Right atrium auricular region (tissue), 2 donors: ENCODE data around the gene GALNT4. TPM values are rescaled to one million over a fixed set of nuclear protein-coding genes. Genes with fewer than 3 reads are reported as not detected.

ENCODE experiments used
- DNase-seq: peaks from one replicate; pipeline ENCODE4 v3.0.0-alpha.2; 2019; ENCODE audit warnings: low spot score
- H3K27ac ChIP-seq, 2 donors: fragments of 200-600 bp; sonication (generic); 1 replicate in 1 of 2; 2 replicates in 1 of 2; pipeline ENCODE4 v1.5.1; 2016 to 2019
- H3K27me3 ChIP-seq, 2 donors: fragments of 200-600 bp; sonication (generic); one replicate each; pipeline versions ENCODE4 v1.5.1 to v1.6.0; 2017 to 2019
- H3K36me3 ChIP-seq: fragments of 200-600 bp; sonication (generic); one replicate; pipeline ENCODE4 v1.5.1; 2016
- H3K4me1 ChIP-seq, 2 donors: fragments of 200-600 bp; sonication (generic); one replicate each; pipeline versions ENCODE4 v1.5.1 to v1.6.0; 2017 to 2019
- H3K4me3 ChIP-seq, 2 donors: fragments of 200-600 bp; sonication (generic); 1 replicate in 1 of 2; 2 replicates in 1 of 2; pipeline ENCODE4 v1.5.1; 2017 to 2019; ENCODE audit warnings: mild to moderate bottlenecking in 1 of 2, moderate library complexity in 1 of 2
- H3K9me3 ChIP-seq, 2 donors: fragments of 200-600 bp; sonication (generic); one replicate each; pipeline ENCODE4 v1.5.1; 2019
- total RNA-seq, 2 donors: library from RNA; depleted of rRNA; stranded (reverse); fragments of >200 nt; gene quantifications; one replicate each; pipeline ENCODE4 v1.1.0, GENCODE V29; 2016
- TF ChIP-seq, protein P1 (sequence below), 2 donors: fragments of 200-600 bp; sonication (generic); IDR thresholded peaks; one replicate each; pipeline ENCODE4 v1.5.1; 2019; ENCODE audit warnings: antibody characterized with exemption in 2 of 2

Gene GALNT4
- total RNA-seq, 2 donors from 2014 or later: 3.8 to 4.7 TPM

DNA sequence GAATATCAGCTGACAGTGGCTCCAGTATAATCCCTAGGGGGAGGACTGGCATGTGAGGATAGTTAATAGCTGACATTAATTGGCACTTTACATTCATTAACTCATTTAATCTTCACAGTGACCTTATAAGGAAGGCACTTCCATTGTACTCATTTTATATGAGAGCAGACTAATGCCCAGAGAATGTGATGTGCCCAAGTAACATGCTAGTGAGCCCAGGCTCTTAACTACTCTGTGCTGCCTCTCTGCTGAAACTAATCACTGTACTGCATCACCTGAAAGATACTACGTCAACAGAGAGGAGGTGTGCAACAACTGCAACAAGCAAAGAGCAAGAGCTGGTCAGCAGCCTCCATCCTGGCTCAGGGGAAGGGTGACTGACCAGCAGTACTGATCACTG is 40.1 kb downstream of the GALNT4 start:
- H3K4me1 ChIP-seq: peaks cover 0 to 7% of the 10 kb centered on the region in 2 donors
- no peak overlapping the region for H3K4me3 ChIP-seq
- H3K36me3 ChIP-seq: no peaks in the 10 kb centered on the region
- no peak overlapping the region for H3K27ac ChIP-seq
- no peaks in the 10 kb centered on the region for H3K9me3 ChIP-seq
- no peak for DNase-seq
- TF ChIP-seq, protein P1, sequence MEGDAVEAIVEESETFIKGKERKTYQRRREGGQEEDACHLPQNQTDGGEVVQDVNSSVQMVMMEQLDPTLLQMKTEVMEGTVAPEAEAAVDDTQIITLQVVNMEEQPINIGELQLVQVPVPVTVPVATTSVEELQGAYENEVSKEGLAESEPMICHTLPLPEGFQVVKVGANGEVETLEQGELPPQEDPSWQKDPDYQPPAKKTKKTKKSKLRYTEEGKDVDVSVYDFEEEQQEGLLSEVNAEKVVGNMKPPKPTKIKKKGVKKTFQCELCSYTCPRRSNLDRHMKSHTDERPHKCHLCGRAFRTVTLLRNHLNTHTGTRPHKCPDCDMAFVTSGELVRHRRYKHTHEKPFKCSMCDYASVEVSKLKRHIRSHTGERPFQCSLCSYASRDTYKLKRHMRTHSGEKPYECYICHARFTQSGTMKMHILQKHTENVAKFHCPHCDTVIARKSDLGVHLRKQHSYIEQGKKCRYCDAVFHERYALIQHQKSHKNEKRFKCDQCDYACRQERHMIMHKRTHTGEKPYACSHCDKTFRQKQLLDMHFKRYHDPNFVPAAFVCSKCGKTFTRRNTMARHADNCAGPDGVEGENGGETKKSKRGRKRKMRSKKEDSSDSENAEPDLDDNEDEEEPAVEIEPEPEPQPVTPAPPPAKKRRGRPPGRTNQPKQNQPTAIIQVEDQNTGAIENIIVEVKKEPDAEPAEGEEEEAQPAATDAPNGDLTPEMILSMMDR (IDR thresholded peaks at IDR 0.05): no peak
- H3K27me3 ChIP-seq: no peaks in the 10 kb centered on the region

DNA sequence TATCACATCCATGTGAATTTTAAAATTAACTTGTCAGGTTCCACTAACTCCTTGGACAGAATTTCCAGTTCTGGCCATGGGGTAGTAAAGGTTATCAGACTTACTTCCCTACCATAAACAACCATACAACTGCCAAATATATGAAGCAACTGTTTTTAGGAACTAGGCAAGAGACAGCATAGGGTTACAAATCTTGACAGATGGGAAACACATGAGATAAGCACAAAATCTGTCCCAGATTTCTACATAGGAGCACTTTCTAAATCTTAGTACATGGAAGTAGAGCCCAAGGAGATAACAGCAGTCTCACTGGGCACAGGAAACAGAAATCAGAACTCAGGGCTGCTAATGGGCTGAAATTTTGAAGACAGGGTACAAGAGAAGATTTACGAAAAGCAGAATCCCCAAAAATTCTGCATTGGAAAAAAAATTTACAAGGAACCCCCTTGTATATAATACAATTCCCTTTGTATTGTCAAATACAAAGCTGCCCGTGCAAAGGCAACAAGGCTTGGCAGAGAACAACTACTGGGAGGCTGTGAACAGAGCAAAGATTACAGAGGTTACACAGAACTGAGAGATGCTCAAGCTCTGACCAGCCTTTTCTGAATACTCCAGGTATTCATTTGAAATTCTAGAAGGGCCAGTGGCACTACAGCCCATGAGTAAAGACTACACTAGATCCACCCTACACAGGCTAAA is 43.2 kb downstream of the GALNT4 start:
- Histone ChIP-seq H3K4me1 (peaks cover 0 to 7% of the 10 kb centered on the region in 2 donors), H3K9me3 (no peaks in the 10 kb centered on the region), H3K27ac (no peak overlapping the region), H3K36me3 (no peaks in the 10 kb centered on the region), H3K4me3 (no peak overlapping the region), H3K27me3 (no peaks in the 10 kb centered on the region)
- DNase-seq: no peak
- TF ChIP-seq, protein P1 (IDR thresholded peaks at IDR 0.05): no peak

DNA sequence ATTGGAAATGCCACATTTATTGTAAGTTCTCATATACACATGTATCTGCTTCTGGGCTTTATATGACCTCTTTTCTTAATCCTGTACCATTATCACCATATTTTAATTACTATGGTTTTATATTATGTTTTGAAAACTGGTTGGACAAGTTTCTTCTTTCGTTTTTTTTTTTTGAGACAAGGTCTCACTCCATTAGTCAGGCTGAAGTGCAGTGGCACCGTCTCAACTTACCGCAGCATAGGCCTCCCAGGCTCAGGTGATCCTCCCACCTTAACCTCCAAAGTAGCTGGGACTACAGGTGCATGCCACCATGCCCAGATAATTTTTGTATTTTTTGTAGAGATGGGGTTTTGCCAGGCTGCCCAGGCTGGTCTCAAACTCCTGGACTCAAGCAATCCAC is 44.6 kb downstream of the GALNT4 start:
- Histone ChIP-seq H3K27ac (no peak overlapping the region), H3K4me3 (no peak overlapping the region), H3K9me3 (no peaks in the 10 kb centered on the region), H3K36me3 (no peaks in the 10 kb centered on the region), H3K4me1 (peaks cover 0 to 7% of the 10 kb centered on the region in 2 donors), H3K27me3 (no peaks in the 10 kb centered on the region)
- no peak for DNase-seq
- TF ChIP-seq, protein P1 (IDR thresholded peaks at IDR 0.05): no peak

DNA sequence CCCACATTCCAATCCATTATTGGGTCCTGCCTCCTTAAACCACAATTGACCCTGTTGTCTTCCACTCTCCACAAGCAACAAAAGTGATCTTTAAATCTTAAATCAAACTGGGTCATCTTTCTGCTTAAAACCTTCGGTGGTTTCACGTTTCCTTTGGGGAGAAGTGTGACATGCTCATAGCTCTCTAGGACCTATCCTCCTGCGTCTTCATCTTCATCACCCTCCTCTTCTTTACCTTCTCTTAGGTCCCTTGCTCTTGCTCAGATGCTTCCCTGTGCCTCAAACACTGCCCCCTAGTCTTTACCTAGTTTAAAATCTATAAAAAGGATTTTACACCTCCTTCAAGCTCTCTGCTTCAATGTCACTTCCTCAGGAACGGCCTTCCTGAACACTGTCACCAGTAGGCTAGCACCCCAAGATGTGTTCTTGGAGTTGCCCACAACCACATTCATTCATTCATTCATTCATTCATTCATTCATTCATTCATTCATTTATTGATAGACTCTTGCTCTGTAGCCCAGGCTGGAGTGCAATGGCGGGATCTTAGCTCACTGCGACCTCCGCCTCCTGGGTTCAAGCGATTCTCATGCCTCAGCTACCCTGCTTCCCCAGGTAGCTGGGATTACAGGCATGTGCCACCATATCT is 46.8 kb downstream of the GALNT4 start:
- no peak for DNase-seq
- Histone ChIP-seq H3K27ac (no peak overlapping the region), H3K4me1 (peaks cover 0 to 7% of the 10 kb centered on the region in 2 donors), H3K4me3 (no peak overlapping the region), H3K27me3 (no peaks in the 10 kb centered on the region), H3K36me3 (no peaks in the 10 kb centered on the region), H3K9me3 (no peaks in the 10 kb centered on the region)
- TF ChIP-seq, protein P1 (IDR thresholded peaks at IDR 0.05): no peak

DNA sequence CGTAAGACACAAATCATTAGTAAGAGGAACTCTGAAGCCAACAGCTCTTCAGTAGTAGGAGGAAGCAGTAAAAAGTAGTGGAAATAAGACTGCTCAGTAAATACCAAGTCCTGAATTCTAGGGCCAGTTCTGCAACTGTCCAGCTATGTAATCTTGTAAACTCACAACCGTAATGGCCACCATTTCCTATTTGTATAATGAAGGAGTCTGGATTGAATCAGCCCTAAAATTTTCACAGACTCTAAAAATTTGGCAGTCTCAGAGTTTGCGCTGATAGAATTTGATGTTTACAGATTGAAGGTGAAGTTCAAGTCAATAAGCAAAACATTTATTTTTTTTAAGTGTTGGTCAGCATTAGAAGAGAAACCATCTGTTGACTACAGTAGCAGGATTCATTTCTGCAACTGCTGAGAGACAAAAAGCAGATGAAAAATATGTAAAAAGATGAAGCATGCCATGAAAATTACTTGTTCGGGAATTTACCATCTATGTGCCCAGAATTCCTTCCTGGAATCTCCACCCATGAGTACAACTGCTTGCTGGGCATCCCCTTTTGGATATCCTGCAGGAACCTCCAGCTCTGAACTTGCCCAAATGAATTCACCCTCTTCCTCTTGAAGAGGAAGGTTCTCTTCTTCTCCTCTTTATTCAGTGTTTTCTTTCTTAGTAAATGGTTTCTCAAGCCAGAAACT is 47.5 kb downstream of the GALNT4 start:
- TF ChIP-seq, protein P1 (IDR thresholded peaks at IDR 0.05): no peak
- H3K4me1 ChIP-seq: peaks cover 0 to 7% of the 10 kb centered on the region in 2 donors

More for the DNA sequence above, 47.5 kb downstream of the GALNT4 start:
- H3K27ac ChIP-seq: no peak overlapping the region
- H3K9me3 ChIP-seq: no peaks in the 10 kb centered on the region
- no peak overlapping the region for H3K4me3 ChIP-seq
- no peaks in the 10 kb centered on the region for H3K36me3 ChIP-seq
- no peaks in the 10 kb centered on the region for H3K27me3 ChIP-seq
- DNase-seq: no peak
